ENCODE results near the gene LLGL2.
"Not testable (repeated sequence)": the region's sequence is repeated elsewhere in the genome, so short reads cannot be mapped to it uniquely, and the experiment has no call there.

Gene LLGL2

DNA sequence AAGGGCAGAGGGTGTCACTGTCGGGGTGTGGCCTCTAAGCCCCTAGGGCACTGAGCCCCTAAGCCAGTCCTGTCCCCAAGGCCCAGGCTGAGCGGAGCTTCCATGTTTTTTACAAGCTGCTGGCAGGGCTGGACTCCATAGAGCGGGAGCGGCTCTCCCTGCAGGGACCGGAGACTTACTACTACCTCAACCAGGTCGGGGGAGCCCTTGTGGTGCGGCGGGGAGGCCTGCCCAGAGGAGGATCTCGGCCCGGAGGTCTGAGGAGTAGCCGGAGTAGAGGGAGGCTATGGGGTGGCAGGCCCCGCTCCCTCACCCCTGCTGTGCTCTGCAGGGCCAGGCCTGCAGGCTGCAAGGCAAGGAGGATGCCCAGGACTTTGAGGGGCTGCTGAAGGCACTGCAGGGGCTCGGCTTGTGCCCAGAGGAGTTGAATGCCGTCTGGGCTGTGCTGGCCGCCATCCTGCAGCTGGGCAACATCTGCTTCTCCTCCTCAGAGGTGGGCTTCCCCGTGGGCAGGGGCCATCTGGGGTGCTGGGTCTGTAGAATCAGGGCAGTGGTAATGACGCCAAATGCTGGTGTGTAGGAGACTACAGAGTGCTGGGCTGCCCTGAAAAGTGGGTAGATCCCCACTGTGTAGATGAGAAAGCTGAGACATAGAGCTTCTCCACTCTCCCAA lies 67.0 kb downstream of the LLGL2 start:
- DNase-seq: no peak

DNA sequence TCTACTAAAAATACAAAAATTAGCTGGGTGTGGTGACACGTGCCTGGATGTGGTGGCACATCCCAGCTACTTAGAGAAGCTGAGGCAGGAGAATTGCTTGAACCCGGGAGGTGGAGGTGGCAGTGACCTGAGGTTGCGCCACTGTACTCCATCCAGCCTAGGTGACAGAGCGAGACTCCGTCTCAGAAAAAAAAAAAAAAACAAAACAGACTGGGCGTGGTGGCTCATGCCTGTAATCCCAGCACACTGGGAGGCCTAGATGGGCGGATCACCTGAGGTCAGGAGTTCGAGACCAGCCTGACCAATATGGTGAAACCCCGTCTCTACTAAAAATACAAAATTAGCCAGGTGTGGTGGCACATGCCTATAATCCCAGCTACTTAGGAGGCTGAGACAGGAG lies 67.9 kb downstream of the LLGL2 start:
- not testable (repeated sequence) for DNase-seq

DNA sequence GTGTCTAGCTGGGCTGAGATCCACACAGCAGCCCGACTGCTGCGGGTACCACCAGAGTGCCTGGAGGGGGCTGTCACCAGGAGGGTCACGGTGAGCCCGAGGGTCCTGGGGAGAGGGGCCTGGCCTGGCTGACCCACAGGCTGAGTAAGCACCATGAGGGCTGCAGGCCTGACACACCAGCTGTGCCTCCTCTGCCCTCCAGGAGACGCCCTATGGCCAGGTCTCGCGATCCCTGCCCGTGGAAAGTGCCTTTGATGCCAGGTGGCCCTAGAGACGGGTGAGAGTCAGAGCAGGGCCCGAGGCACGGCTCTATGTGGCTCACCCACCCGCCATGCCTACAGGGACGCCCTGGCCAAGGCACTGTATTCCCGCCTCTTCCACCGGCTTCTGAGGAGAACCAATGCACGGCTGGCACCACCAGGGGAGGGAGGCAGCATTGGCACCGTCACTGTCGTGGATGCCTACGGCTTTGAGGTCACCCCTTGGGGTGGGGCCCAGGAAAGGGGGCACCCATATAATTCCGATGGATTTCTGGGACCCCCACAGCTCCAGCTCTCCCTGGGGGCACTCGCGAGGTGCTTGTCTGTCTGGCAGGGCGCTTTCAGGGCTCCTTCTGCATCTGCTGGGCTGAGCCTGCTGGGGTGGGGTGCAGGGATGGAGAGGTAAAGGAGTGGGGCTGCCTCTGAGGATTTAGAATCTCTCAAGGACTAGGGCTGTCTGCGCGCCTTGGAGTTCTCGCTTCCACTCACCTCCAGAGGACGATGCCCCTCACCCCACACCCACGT lies 69.2 kb downstream of the LLGL2 start:
- DNase-seq: no peak

DNA sequence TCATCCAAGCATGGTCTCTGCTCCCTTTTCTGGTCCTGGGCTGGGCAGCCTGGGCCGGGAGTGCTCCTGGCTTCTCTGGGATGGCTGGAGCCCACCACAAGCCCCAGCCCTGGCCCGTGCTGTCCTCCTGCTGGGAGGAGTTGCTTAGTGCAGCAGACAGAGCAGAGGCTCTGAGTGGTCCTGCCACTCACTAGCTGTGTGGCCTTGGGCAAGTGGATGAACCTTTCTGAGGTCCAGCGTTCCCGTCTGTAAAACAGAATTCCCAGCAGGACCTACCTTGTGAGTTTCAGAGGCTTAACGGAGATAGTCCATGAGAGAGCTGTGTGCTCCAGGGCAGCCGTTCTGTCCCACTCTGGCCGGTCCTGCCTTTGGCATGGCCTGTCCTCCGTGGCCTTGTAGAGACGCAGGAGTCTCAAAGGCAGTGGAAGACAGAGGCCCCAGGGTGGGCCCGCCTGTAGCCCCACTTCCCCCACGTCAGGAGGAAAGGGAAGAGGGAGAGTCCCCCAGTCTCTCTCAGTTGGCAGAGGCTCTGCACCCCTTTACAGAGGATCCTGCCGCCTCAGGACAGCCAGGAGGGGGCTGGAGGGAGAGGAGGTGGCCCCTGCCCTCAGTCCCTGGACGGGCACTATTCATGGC lies 69.9 kb downstream of the LLGL2 start:
- DNase-seq: no peak

DNA sequence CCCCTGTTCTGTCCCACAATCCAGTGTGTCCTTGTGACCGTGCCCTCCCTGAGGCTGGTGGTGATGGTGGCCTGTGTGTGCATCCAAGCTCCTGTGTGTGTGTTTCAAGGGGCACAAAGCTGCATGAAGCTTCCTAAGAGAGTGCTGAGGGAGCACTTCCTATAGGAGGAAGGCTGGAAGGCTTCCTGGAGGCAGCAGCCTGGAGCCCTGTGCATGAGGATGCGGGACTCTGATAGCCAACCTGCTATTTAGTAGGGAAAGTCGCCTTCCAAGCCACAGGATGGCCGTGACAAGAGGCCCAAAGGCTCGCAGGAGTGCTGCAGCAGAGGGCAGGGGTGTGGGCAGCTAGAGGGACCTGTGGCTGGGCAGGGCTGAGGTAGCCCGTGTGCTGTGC lies 70.4 kb downstream of the LLGL2 start:
- no peak for DNase-seq

DNA sequence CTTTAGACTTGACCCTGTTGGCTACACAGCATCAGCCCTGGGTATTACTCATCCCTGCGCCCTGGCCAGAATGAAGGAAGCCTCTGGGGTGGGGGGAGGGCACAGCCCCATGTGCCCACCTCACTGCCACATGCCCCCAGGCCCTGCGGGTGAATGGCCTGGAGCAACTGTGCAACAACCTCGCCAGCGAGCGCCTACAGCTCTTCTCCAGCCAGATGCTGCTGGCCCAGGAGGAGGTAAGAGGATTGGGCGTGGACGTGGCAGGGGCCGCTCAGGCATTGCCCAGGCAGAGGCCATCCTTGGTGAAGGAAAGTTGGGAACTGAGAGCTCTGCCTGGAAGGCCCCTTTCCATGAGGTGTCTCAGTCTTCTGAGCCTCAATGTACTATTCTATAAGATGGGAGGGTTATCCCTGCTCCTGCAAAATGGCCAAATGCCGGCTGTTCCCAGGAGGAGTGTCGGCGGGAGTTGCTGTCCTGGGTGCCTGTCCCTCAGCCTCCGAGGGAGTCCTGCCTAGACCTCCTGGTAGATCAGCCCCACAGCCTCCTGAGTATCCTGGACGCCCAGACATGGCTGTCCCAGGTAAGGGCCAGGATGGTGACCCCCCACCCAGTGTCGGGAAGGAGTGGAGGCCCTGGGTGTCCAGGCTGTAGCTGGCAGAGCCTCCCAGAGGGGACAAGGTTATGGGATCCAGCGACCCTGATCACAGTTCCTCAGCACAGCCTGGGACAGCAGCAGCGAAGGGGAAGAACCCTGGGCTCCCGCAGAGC lies 71.0 kb downstream of the LLGL2 start:
- DNase-seq: no peak

DNA sequence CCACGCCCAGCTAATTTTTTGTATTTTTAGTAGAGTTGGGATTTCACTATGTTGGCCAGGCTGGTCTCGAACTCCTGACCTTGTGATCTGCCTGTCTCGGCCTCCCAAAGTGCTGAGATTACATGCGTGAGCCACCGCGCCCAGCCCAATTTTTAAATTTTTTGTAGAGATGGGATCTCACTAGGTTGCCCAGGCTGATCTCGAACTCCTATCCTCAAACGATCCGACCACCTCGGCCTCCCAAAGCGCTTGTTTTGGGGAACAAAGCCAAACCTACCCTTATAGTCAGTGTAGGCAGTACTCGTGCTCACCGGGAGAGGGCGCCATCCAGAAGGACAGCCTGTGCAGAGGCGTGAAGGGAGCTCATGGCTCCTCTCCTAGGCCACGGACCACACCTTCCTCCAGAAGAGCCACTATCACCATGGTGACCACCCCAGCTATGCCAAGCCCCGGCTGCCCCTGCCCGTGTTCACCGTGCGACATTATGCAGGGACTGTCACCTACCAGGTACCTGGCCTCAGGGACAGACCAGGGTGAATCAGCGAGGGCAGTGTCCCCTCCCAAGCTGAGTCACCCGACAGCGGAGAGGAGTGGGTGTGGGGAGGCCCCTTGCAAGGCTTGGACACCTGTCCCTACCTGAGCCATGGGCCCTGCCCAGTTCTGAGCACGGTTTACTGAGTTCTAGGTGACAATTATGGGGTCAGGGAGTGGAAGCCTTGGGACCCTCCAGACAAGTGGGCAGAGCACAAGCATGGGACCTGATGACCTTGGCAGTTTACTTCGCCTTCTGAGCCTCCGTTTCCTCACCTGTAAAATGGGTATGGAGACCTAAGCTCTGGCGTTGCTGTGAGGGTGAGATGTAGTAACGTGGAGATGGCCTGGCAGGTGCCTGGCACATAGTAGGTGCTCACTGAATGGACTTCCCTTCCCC lies 75.8 kb downstream of the LLGL2 start:
- peak; percentile 59 for DNase-seq

DNA sequence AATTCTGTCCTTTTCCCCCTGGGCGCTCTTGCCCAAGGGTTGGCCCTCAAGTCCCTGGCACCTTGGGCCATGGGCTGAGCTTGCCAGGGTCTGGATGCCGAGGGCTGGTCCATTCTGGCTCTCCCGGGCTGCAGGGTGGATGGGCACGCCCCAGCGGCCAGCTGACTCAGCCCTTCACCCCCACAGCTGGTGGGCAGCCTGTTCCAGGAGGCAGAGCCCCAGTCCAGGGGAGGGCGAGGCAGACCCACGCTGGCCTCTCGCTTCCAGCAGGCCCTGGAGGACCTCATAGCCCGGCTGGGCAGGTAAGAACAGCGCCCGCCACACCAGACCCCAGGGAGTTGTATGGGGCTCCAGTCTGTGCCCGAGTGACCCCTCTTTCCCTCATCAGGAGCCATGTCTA lies 77.1 kb downstream of the LLGL2 start:
- DNase-seq: no peak

DNA sequence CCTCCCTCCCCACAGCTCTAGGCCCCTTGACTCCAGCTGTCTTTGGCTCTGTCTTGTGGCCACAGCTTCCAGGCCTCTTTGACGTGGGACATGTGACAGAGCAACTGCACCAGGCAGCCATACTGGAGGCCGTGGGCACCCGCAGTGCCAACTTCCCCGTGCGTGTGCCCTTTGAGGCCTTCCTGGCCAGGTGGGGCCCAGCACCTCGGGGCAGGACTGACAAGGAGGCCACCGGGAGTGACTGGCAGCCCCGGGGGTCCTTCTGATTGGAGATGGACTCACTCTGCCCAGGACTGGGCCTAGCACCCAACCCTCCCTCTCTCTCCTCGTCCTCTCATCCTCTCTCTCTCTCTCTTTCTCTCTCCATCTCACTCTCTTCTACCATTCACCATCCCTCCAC lies 77.6 kb downstream of the LLGL2 start:
- DNase-seq: no peak

DNA sequence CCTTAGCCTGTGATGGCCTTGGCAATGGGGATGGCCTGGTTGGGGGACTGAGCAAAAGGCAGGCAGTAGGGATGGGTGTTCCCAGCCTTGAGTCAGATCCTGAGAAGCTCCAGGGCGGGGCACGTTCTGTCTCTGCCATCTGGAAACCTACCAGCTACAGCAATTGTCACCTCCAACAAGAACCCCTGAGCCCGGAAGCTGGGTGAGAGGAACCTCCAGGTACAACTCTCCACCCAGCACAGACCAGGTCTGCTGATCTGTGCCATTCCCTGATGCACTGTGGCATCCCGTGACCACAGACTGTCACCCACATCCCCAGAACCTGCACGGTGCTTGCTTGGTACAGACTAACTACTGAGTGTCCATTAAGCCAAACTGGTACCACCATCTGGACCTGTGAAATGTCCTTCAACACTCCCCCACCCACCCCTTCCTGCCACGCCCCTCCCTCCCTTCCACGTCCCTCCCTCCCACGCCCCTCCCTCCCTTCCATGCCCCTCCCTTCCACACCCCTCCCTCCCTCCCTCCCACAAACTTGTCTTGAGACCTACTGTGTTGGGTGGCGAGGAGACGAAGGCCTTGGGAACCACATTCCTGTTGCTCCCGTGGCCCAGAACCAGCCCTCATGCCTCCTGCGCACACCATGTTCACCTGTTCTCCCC lies 78.7 kb downstream of the LLGL2 start:
- no peak for DNase-seq

DNA sequence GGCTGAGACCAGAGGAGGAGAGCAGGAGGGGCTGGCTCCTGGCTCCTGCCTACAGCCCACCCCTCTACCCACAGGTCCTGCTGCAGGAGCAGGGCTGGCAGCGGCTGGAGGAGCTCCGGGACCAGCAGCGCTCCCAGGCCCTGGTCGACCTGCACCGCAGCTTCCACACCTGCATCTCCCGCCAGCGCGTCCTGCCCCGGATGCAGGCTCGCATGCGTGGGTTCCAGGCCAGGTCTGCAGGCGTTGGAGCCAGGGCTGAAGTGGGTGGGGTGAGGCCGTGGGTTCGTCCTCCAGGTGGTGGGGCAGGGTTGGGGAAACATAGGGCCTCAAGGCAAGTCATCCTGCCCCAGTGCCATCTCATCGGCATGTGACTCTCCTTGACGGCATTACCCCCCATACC lies 80.3 kb downstream of the LLGL2 start:
- DNase-seq: no peak

DNA sequence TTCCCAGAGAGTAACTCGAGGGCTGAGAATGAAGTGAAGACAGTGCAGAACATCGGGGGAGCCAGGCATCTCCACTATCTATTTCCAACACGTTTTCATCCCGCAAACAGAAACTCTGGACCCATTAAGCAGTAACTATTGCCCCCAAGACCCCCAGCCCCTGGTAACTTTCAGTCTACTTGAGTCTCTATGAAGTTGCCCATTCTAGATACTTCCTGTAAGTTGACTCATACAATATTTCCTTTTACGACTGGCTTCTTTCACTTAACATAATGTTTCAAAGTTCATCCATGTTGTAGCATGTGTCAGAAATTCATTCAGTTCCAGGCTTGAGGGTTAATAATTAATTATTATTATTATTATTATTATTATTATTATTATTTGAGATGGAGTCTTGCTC lies 81.6 kb downstream of the LLGL2 start:
- no peak for DNase-seq

DNA sequence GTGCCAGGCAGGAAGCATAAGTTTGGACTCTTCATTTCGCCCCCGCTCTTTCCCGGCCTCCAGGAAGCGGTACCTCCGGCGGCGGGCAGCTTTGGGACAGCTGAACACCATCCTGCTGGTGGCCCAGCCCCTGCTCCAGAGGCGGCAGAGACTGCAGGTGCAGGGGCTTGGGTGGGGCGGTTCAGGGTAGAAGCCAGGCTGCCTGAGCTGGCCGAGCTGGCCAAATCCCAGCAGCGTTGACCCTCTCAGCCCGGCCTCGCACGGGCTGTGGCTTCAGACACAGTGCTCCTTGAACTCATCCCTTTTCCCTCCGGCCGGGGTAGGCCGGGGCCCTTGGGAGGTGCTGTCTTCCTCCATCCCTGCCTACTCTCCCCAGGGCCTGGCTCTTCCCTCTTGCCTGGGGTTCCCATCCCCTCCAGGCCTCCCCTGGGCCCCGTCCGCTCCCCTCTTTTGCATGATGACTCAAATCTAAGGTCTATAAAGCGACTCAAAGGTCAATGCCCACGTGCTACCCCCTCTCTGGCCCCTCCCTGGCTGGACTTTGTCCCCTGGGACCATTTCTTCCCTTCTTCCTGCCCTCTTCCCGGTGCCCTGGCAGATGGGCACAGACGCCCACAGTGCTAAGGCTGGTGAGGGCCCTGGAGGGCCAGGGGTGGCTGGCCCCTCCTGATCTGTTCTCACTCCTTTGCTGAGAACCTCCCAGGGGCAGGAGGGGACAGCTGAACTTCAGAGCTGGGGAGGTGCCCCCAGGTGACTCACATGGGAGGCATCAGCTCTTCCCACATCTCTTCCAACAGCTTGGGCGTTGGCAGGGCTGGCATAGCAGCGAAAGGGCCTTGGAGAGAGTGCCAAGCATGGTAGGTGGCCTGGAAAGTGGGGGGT lies 84.8 kb downstream of the LLGL2 start:
- DNase-seq: no peak

DNA sequence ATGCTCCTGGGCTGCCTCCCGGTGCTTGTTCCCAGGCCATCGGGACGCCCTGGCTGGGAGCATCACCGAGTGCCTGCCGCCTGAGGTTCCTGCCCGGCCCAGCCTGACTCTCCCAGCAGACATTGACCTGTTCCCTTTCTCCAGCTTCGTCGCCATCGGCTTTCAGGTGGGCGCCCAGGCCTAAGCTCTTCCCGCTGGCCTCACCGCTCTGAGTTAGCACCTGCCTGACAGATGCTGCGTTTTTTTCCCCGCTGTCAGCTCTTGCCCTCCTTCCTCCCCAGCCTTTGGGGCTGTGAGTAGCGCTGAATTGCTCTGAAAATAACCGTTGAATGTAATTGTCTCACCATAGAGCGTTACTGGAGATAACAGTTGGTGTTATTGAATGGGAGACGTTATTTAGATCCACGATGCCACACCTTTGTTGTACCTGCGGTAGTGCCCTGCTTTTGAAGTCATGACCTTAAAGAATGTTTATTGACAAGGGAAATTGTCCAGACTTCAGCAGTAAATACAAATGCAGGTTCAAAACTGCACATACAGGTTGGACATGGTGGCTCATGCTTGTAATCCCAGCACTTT lies 86.4 kb downstream of the LLGL2 start:
- no peak for DNase-seq

DNA sequence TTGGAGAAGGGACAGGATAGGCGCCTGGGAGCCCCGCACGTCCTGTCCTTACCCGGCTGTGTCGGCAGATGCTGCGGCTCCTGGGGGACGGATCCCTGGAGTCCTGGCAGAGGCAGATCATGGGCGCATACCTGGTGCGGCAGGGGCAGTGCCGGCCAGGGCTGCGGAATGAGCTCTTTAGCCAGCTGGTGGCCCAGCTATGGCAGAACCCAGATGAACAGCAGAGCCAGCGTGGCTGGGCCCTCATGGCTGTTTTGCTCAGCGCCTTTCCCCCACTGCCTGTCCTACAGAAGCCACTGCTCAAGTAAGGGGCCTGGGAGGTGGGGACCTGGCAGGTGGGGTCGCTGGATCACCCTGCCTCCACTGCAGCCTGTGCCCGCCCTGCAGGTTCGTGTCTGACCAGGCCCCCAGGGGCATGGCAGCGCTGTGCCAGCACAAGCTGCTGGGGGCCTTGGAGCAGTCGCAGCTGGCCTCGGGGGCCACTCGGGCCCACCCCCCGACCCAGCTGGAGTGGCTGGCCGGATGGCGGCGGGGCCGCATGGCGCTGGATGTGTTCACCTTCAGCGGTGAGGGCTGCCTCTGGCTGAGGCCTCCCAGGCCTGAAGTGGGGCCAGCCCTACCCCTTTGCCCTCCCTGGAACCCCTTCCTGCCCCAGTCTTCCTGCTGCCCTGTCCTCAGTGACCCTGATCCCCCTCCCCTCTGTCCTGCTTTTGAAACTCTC lies 87.6 kb downstream of the LLGL2 start:
- no peak for DNase-seq

DNA sequence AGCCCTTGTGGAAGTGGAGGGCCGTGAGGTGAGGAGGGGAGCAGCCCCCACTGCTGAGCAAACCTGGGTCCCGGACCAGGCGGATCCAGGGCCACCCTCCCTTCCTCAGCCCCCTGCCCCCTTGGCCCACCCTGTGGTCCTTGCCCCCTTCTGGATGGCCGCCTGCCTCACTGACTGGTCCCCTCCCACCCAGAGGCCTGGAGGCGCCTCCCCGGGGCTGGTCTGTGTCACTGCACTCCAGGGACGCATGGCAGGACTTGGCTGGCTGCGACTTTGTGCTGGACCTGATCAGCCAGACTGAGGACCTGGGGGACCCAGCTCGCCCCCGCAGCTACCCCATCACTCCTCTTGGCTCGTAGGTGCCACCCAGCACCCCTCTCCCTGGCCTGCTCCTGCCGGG lies 88.5 kb downstream of the LLGL2 start:
- no peak for DNase-seq

DNA sequence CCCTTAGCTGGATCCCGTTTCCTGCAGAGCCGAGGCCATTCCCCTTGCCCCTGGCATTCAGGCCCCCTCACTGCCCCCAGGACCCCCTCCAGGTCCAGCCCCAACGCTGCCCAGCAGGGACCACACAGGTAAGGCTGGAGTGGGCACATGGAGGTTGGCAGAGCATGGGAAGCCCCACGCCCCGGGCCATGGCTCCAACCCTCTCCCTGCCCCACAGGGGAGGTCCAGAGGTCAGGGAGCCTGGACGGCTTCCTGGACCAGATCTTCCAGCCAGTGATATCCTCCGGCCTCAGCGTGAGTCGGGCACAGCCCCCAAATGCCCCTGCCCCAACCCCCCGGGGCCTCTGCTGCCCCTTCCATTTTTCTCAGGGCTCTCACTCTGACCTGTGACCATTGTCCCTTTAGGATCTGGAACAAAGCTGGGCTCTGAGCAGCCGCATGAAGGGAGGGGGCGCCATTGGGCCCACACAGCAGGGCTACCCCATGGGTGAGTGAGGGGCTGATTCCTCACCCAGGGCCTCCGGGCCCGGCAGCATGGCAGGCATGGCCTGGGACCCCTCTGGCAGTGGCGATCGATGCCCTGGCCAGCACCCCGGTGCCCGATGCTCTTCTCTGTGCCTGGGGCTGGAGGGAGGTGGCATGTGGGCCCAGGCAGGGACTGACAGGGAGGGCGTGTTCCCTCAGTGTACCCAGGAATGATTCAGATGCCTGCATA lies 89.2 kb downstream of the LLGL2 start:
- DNase-seq: no peak

DNA sequence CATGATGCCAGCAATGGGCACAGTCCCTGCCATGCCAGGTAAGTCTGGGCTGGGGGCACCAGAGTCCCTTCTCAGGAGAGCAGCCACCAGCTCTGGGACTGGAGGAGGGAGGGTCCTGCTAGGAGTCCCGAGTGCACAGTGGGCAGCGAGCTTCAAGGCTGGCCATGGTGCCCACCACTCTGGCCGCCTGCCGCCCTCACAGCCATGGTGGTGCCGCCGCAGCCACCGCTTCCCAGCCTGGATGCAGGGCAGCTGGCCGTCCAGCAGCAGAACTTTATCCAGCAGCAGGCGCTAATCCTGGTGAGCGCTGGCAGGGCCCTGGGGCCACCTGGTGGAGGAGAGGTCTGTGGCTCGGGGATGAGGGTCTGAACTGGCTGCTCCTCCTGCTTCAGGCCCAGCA lies 89.8 kb downstream of the LLGL2 start:
- no peak for DNase-seq
